HG02571 (cell line): ENCODE data around the gene PDE9A.

Source experiments
- ATAC-seq: cut with Tn5 transposase; IDR thresholded peaks from one replicate; pipeline ENCODE4 v1.9.1; 2021; ENCODE audit warnings: mild to moderate bottlenecking, moderate library complexity; ENCODE audit not compliant: unreplicated experiment

The PDE9A gene

GRCh38 chr21:42641311-42642218, 11.9 kb upstream of the PDE9A start:
- ATAC-seq: no peak

GRCh38 chr21:42642219-42642745, 11.1 kb upstream of the PDE9A start:
- ATAC-seq: no peak

GRCh38 chr21:42644223-42645208, 8.9 kb upstream of the PDE9A start:
- ATAC-seq: no peak

GRCh38 chr21:42645211-42646075, 8.0 kb upstream of the PDE9A start:
- no peak for ATAC-seq

GRCh38 chr21:42646076-42646825, 7.2 kb upstream of the PDE9A start:
- ATAC-seq: no peak

GRCh38 chr21:42646836-42647235, 6.6 kb upstream of the PDE9A start:
- ATAC-seq: no peak

GRCh38 chr21:42648606-42649005, 4.8 kb upstream of the PDE9A start:
- no peak for ATAC-seq

- no peak for ATAC-seq
Measured at GRCh38 chr21:42649122-42650032, 4.0 kb upstream of the PDE9A start.

- ATAC-seq: no peak
Measured at GRCh38 chr21:42650033-42650370, 3.4 kb upstream of the PDE9A start.

- no peak for ATAC-seq
Measured at GRCh38 chr21:42650441-42651421, 2.7 kb upstream of the PDE9A start.

- no peak for ATAC-seq
Measured at GRCh38 chr21:42651515-42652401, 1.7 kb upstream of the PDE9A start.

- no peak for ATAC-seq
Measured at GRCh38 chr21:42652527-42653230, 742 bp upstream of the PDE9A start.

- no peak for ATAC-seq
Measured at GRCh38 chr21:42654179-42654912, 925 bp downstream of the PDE9A start.

- no peak for ATAC-seq
Measured at GRCh38 chr21:42654913-42655795, 1.7 kb downstream of the PDE9A start.
